HG02678 (cell line): ENCODE results near the gene PLXNA1.

ENCODE experiments used
- ATAC-seq: cut with Tn5 transposase; IDR thresholded peaks from one replicate; pipeline ENCODE4 v1.9.1; 2021; ENCODE audit warnings: mild to moderate bottlenecking, moderate library complexity; ENCODE audit not compliant: unreplicated experiment

PLXNA1 gene

GRCh38 chr3:126987129-126987528 is 4.2 kb downstream of the PLXNA1 start:
- no peak for ATAC-seq

- no peak for ATAC-seq
Measured at GRCh38 chr3:126987596-126987995, 4.7 kb downstream of the PLXNA1 start.

- ATAC-seq = no peak
Measured at GRCh38 chr3:126988451-126989021, 5.6 kb downstream of the PLXNA1 start.

- ATAC-seq = no peak
Measured at GRCh38 chr3:126989316-126990023, 6.6 kb downstream of the PLXNA1 start.

- ATAC-seq = no peak
Measured at GRCh38 chr3:126990024-126990700, 7.2 kb downstream of the PLXNA1 start.

GRCh38 chr3:126990890-126991289 is 8.0 kb downstream of the PLXNA1 start:
- ATAC-seq = no peak

- no peak for ATAC-seq
Measured at GRCh38 chr3:126991366-126992200, 8.7 kb downstream of the PLXNA1 start.

GRCh38 chr3:126992216-126992615 is 9.3 kb downstream of the PLXNA1 start:
- no peak for ATAC-seq

GRCh38 chr3:126992776-126993175 is 9.9 kb downstream of the PLXNA1 start:
- no peak for ATAC-seq

GRCh38 chr3:126993436-126993835 is 10.5 kb downstream of the PLXNA1 start:
- ATAC-seq = no peak

- no peak for ATAC-seq
Measured at GRCh38 chr3:126994661-126995245, 11.8 kb downstream of the PLXNA1 start.

- no peak for ATAC-seq
Measured at GRCh38 chr3:126995254-126995780, 12.4 kb downstream of the PLXNA1 start.

GRCh38 chr3:126995926-126996512 is 13.1 kb downstream of the PLXNA1 start:
- ATAC-seq = no peak

- no peak for ATAC-seq
Measured at GRCh38 chr3:126996905-126997304, 14.0 kb downstream of the PLXNA1 start.

- ATAC-seq = no peak
Measured at GRCh38 chr3:126997455-126998038, 14.6 kb downstream of the PLXNA1 start.

- ATAC-seq = no peak
Measured at GRCh38 chr3:126998320-126998719, 15.4 kb downstream of the PLXNA1 start.

- no peak for ATAC-seq
Measured at GRCh38 chr3:126998728-126999127, 15.8 kb downstream of the PLXNA1 start.

GRCh38 chr3:126999383-126999782 is 16.5 kb downstream of the PLXNA1 start:
- ATAC-seq = no peak

GRCh38 chr3:127000119-127000518 is 17.2 kb downstream of the PLXNA1 start:
- ATAC-seq = no peak

GRCh38 chr3:127000761-127001160 is 17.8 kb downstream of the PLXNA1 start:
- ATAC-seq = no peak
